Mesangial cell (primary cell): ENCODE data around the gene C8G. TPM values are rescaled to one million over a fixed set of nuclear protein-coding genes. Genes with fewer than 3 reads are reported as not detected.

ENCODE experiments used
- total RNA-seq: library from RNA; depleted of rRNA; stranded (reverse); fragments of >200 nt; gene quantifications from 2 replicates; pipeline ENCODE4 v1.2.3, GENCODE V29; 2015

The C8G gene
- not detected in 2 replicates for total RNA-seq

DNA sequence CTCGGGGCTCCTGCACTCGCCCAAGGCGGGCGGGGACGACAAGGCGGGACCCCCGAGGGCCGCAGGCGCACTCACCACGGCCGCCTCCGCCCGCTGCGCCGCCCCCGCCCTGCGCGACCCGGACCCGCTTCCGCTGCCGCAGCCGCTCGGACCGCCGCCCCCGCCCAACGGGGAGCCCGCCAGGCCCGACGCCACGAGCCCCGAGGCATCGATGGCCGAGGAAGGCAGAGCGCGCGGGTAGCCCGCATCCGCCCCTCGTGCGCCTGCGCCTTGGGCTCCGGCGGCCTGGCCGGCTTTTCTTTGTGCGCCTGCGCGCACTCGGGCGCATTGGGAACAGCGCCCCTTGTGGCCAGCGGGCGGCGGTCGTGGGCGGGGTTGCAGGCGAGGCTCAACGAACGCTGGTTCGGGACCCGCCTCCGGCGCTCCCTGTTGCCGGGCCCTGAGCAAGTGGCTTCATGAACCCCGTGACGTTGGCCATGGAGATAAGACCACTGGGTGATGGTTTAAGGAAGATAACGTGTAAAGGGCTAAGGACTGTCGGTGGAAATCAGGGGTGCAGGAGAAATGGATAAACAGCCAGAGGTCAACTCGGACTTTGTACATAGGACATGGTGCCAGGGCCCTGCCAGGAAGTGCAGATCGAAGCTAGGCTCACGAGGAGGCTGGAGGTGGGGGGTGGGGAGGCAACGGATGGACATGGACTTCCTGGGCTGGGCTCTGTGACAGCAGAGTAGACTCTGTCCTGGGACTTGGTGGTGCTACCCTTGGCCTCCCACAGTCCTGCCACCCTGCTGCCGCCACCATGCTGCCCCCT, at the start of gene C8G, which contains the start of gene FBXW5:
C8G (plus strand) TSS at position 725 of the 814 bp plus-strand sequence; CDS start at position 803, 78 bp downstream.
FBXW5 (minus strand) TSS at position 220 of the 814 bp plus-strand sequence. CDS start 655 bp downstream, outside the sequence.

DNA sequence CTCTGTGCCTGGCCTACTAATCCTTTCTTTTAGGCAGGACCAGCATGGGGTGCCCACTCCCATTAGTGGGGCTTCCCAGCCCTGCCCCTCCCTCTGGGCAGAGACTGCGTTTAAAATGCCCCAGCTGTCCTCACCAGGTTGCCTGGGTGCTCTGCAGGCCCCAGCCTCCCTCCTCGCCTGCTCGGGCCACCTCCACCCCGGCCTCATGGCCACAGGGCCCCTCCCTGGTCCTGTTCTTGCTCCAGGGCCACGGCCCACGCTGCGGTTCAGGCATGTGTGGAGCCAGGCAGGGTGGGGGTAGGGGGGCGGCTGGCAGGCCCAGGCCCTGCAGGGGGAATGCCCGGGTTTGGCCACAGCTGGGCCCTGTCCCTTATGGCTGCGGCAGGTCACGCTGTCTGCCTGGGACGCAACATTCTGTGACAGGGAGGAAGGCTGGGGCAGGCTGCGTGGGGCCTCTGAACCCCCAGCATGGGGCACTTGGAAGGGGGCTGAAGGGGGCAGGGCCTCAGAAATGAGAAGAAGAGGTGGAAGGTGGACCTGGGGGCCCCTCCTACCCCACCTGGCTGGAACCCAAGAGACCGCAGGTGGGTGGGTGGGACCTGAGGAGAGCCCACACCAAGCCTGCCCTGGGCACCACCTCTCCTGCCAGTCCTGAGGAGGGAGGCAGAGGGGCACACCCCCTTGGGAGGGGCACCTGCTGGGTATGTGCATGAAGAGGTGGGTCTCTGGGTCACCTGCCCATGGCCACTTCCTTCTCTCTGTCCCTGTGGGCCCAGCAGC, 6.7 kb downstream of the C8G start, which contains the start of gene LCN12:
LCN12 (plus strand) TSS at position 733 of the 780 bp plus-strand sequence. CDS start 55 bp downstream, outside the sequence.

DNA sequence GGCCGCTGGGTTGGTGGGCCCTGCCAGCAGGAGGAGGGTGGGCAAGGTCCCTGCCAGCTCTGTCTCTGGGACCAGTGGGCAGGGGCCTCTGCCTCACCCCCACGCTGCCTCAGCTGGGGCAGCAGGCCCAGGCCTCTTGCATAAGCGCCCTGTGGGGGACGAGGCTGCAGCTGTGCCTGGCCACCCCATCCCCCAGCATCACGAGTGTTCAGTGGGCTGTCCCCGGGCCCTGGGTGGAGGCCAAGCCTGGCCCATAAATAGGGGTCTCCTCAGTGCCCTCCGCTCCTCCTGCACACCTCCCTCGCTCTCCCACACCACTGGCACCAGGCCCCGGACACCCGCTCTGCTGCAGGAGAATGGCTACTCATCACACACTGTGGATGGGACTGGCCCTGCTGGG, 32.2 kb downstream of the C8G start, which contains the start of gene PTGDS:
PTGDS (plus strand) TSS at position 282 of the 400 bp plus-strand sequence; CDS start at position 357, 75 bp downstream.

DNA sequence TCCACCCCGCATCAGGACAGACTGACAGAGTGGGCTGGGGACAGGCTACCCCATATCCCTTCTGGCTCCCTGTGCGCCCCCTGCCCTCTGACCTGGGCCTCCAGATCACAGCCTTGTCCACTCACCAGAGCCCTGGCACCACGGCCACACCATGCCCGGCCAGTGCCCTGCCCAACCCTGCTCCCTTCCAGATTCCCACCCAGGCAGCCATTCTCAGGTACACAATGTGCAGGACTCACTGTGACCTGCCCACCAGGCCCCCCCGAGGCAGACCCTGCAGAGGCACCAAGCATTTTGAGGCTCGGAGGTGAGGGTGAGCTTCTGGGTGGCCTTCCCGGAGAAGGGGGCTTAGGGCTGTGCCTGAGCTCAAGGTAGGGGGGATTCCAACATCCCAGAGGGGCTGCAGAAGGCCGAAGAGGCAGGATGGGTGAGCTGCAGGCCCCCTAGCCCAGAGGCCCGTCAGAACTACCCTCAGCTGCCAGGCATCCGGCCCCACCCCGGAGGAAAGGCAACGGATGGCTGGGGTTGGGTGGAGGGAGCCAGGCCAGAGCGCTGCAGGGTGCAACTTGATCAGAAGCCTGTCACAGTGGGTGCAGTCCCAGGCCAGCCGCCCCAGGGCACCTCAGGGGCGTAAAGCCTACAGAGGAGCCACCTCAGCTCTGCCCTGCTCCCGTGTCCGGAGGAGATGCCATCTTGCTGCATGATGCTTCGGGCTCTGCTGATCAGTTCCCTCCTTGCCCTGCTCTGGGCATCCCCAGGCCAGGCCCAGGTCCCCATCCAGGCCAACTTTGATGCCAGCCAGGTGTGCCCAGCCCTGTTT, 37.4 kb downstream of the C8G start, which contains the start of gene LCNL1:
LCNL1 (plus strand) TSS at position 762 of the 820 bp plus-strand sequence. CDS start 594 bp downstream, outside the sequence.

DNA sequence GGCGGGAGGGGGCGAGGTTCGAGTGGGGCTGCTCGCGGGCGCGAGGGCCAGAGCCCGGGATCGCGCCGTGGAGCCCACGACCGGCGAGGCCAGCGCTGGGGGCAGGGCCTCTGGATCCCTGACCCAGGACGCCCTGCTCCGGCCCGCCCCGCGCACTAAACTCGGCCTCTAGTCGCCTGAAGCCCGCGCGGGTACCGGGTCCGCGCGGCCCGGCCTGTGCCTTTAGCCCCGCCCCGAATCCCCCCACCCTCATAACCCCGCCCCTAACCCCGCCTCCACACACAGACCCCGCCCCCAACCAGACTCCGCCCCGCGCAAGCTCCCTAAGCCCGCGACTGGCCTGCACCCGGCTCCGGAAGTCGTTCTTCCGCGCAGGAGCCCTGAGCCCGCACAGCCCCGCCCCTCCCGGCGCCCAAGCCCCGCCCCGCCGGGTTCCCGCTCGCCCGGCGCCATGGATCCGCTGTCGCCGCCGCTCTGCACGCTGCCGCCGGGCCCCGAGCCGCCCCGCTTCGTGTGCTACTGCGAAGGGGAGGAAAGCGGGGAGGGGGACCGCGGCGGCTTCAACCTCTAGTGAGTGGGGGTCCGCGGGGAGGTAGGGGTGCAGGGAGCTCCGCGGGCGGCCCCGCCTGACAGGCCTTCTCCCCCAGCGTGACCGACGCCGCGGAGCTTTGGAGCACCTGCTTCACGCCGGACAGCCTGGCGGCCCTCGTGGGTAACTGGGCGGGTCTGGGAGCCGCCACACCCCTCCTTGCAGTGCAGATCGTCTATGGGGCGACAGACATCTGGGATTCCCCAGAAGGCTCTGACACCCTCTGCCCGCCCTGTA, 47.2 kb downstream of the C8G start, which contains the start of gene PAXX:
PAXX (plus strand) TSS at position 430 of the 826 bp plus-strand sequence; CDS start at position 452, 22 bp downstream.

Other genes starting within 250 kb of the C8G start
- 8.3 and 18.1 TPM in 2 replicates for gene DIPK1B, start 232.7 kb upstream of the C8G start, total RNA-seq
- gene LCN10, start 202.3 kb upstream of the C8G start, total RNA-seq, result not detected in 2 replicates
- not detected in 2 replicates for gene LCN6, start 196.7 kb upstream of the C8G start, total RNA-seq
- gene LCN8, start 187.0 kb upstream of the C8G start, total RNA-seq, result not detected in 2 replicates
- not detected in 2 replicates for gene LCN15, start 180.7 kb upstream of the C8G start, total RNA-seq
- gene TMEM141, start 153.9 kb upstream of the C8G start, total RNA-seq, result 82.4 and 97.8 TPM in 2 replicates
- 0.25 TPM in 1 of 2 replicates, not detected in the other for gene CCDC183, start 148.9 kb upstream of the C8G start, total RNA-seq
- 117 and 144 TPM in 2 replicates for gene RABL6, start 137.3 kb upstream of the C8G start, total RNA-seq
- 0.81 and 1.5 TPM in 2 replicates for gene AJM1, start 102.8 kb upstream of the C8G start, total RNA-seq
- gene PHPT1, start 95.8 kb upstream of the C8G start, total RNA-seq, result 109 and 152 TPM in 2 replicates
- gene MAMDC4, start 92.9 kb upstream of the C8G start, total RNA-seq, result 1.8 and 3.2 TPM in 2 replicates
- gene EDF1, start 78.9 kb upstream of the C8G start, total RNA-seq, result 325 and 364 TPM in 2 replicates
- 10.9 and 22.7 TPM in 2 replicates for gene TRAF2, start 58.7 kb upstream of the C8G start, total RNA-seq
- gene FBXW5, start 505 bp upstream of the C8G start, total RNA-seq, result 150 and 168 TPM in 2 replicates
- 1.6 TPM in 1 of 2 replicates, not detected in the other for gene LCN12, start 7.0 kb downstream of the C8G start, total RNA-seq
- 4.2 and 463 TPM in 2 replicates for gene PTGDS, start 32.3 kb downstream of the C8G start, total RNA-seq
- 2.5 TPM in 1 of 2 replicates, not detected in the other for gene LCNL1, start 37.8 kb downstream of the C8G start, total RNA-seq
- gene PAXX, start 47.2 kb downstream of the C8G start, total RNA-seq, result 49.2 and 65.2 TPM in 2 replicates
- 16.5 and 47.4 TPM in 2 replicates for gene CLIC3, start 51.3 kb downstream of the C8G start, total RNA-seq
- gene ABCA2, start 83.0 kb downstream of the C8G start, total RNA-seq, result 7.7 and 44.4 TPM in 2 replicates
- gene FUT7, start 86.8 kb downstream of the C8G start, total RNA-seq, result not detected in 2 replicates
- 44.0 and 65.8 TPM in 2 replicates for gene NPDC1, start 100.9 kb downstream of the C8G start, total RNA-seq
- gene ENTPD2, start 108.8 kb downstream of the C8G start, total RNA-seq, result not detected in 2 replicates
- gene SAPCD2, start 125.3 kb downstream of the C8G start, total RNA-seq, result 3.5 and 52.6 TPM in 2 replicates
- gene UAP1L1, start 132.3 kb downstream of the C8G start, total RNA-seq, result 6.4 and 13.4 TPM in 2 replicates
- gene MAN1B1, start 141.7 kb downstream of the C8G start, total RNA-seq, result 72.8 and 125 TPM in 2 replicates
- gene DPP7, start 169.5 kb downstream of the C8G start, total RNA-seq, result 65.3 and 87.8 TPM in 2 replicates
- 0.13 TPM in 1 of 2 replicates, not detected in the other for gene GRIN1, start 193.9 kb downstream of the C8G start, total RNA-seq
- gene LRRC26, start 224.8 kb downstream of the C8G start, total RNA-seq, result 0.16 TPM in 1 of 2 replicates, not detected in the other
- gene TMEM210, start 226.8 kb downstream of the C8G start, total RNA-seq, result not detected in 2 replicates
- gene ANAPC2, start 243.3 kb downstream of the C8G start, total RNA-seq, result 19.6 and 22.9 TPM in 2 replicates
- 79.7 and 97.1 TPM in 2 replicates for gene SSNA1, start 243.4 kb downstream of the C8G start, total RNA-seq